Suppressor macrophage treated with lipopolysaccharide for 4 hours (primary cell): ENCODE measurements around the gene FAM89B.

ENCODE experiments used
- DNase-seq: peaks from one replicate; pipeline ENCODE4 v3.0.0-alpha.2; 2020

The FAM89B gene

GRCh38 chr11:65591939-65592857, 19.9 kb downstream of the FAM89B start:
- DNase-seq: no peak

DNA sequence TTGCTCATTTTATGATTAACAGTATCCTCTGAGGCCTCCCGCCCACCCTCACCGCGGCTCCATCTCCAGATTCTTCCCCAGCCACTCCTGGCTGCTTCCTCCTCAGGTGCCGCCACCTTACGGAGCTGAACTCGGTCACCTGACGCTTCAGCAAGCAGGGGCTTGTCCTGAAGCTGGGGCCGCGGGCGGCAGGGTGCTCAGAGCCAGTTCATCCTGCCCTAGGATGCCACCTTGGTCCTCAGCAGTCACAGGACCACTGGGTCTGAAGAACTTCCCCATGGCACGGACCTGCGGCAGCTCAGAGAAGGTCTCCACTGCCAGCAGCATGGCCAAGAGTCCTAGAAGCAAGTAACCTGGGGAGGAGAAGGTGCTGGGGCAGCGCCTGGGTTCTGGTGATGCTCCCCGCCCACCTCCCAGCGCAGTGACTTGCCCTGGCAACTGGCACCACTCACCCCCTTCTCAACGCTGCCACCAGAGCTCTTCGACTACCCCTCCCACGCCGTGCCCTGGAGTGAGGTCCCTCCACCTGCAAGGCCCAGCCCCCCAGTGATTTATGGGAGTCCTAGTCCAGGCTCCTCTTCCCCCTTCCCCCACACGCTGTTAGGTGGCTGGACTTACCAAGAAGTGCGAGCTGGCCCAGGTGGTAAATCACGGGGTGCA, 20.6 kb downstream of the FAM89B start:
- no peak for DNase-seq

GRCh38 chr11:65593518-65594414, 21.4 kb downstream of the FAM89B start:
- peak; percentile 51 for DNase-seq

DNA sequence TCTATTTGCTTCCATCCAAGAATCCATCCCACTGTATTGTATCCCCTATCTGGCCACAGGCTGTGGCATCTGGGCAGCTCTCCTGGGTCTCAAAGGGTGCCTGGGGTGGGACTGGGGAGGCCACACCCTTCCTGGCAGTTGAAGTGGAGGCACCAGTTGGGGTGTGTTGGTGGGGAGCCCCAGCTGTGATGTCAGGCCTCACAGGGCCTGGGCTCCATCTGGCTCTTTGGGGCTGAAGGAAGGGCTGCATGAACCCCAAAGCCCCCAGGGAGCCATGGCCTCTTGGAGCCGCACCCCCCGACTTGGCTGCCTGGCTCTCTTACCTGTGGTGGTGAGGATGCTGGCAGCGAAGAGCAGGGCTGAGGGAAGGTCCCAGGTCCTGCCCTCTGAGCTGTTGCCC, 22.8 kb downstream of the FAM89B start:
- DNase-seq: no peak

- DNase-seq: no peak
Measured at GRCh38 chr11:65595543-65596281, 23.4 kb downstream of the FAM89B start, which contains the start of gene KCNK7. KCNK7 (minus strand) TSS chr11:65595800; CDS start chr11:65595772, 28 bp downstream.

DNA sequence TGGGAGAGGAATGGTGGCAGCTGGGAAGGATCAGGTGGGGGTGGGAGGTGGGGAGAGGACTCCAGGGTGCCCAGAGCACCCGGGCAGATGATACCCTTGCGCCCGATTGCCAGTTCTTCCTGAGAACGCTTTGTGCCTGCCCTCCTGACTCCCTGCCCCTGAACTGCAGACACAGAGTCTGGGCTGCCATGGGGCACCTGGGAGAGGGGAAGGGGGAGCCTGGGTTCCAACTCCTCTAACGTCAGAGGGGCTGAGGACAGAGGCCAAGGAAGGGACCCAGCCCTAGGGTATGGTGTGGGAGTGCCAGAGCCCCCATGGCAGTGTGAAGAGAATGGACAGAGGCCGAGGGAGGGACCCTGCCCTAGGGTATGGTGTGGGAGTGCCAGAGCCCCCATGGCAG, 24.2 kb downstream of the FAM89B start:
- DNase-seq: no peak

GRCh38 chr11:65598258-65598699, 25.9 kb downstream of the FAM89B start:
- DNase-seq: no peak

DNA sequence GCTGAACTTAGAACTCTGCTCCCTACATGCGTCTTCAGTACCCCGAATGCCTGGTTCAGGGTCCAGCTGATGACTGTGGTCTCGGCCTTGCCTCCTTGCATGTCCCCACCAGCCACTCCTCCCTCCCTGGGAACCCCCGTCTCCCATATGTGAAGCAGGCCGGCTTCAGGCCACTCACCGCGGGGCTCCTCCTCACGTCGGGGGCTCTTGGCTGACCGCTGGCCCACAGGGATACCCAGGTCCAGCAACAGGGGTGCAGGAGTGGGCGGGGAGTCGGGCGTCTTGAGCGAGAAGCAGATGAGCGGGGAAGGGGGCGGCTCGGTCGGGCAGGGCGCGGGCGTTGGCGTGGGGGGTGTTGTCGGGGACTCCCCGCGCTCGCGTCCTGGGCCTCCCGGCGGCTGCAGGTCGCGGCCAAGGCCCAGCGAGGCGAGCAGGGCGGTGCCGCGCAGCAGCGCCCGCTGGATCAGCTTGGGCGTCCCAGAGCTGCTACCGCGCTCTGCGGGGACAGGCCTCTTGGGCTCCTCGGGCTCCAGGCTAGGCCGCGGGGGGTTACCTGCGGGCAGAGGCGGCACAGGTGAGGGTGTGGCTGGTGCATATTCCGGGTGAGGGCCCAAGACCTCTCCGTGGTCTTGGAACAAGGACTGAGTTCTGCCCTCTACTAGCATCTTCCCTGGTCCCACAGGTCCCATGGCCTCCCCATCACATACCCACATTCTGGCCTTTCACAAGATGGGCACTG, 27.0 kb downstream of the FAM89B start:
- DNase-seq: no peak

DNA sequence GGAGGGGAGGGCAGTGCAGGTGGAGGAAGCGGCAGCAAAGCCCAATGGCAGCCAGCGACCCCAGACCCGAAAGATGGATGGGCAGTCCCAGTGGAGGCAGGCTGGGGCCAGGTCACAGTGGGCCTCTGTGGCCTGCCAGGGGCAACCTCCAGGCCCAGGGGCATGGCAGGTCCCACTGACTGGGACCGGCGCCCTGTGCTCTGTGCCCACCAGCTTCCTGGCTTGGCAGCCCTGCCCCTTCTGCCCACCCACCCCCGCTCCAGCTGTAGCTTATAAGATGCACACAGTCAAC, 27.6 kb downstream of the FAM89B start:
- DNase-seq: no peak

GRCh38 chr11:65604258-65604657, 31.9 kb downstream of the FAM89B start:
- no peak for DNase-seq

GRCh38 chr11:65606876-65607613, 34.7 kb downstream of the FAM89B start:
- peak; percentile 41 for DNase-seq

DNA sequence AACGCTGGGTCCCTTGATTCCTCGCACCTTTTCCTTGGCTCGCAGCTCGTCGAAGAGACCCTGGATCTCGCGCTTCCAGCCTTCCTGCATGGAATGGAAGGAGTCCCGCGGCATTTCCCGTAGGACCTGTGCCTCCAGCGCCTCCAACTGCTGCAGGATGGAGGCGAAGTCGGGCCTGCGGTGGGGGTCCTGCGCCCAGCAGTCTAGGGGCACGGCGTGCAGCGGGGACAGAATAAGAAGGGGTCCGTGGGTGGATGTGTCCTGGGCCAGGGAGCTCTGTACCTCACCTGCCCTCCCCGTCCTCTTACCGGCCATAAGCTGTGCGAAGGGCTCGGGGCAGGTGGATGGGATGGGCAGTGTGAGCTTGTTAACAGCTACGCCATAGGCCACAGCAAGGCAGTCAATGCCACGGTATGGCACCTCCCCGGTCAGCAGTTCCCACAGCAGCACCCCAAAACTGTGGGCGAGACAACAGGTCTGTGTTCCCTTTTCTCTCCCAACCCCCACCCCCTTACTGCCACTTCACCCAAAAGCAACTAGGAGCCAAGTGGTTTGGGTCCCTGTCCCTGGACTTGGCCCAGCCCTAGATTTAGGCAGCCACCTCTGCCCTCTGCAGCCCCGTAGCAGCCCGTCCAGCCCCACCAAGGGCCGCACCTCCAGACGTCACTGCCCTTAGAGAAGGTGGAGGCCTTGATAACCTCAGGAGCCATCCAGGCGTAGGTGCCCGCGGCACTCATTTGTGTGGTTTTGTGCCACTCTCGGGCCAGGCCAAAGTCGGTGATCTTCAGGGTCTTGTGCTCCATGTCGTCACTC, 35.5 kb downstream of the FAM89B start:
- DNase-seq: no peak

DNA sequence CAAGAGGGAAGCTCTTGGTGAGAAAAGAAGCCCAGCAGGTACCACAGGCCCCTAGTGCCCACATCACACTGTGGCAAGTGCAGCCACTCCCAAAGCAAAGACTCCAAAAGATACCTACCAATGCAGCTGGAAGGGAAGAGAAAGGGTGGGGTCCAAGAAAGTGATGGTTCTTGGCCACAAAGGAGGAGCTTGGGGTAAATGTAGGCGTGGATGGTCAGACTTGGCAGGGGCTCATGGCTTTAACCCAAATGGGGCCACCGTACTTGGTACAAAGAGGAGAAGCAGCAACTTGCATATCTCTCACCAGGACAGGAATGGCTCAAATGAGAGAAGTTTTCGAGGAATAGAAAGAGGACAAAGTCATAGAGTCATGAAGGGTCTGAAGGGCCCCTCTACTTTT, 36.9 kb downstream of the FAM89B start:
- DNase-seq: no peak

- DNase-seq: no peak
Measured at GRCh38 chr11:65609665-65610064, 37.3 kb downstream of the FAM89B start.

DNA sequence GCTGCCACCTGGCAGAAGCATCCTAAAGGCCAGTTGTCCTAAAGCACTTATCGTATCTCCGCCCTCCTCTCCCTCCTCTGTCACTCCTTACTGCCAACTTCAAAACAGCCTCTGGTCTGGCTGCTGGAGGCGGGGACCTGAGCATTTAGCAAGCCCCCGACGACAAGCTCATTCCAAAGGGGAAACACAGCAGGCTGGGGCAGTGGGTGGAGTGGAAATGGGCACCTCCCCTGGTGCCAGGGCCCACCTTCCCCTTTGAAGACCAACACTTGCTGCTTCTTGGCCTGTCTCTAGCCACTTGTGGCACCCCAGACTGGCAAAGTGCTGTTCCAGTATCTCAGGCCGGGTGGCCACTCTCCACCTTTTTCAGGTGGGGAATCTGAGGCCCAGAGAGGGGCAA, 38.1 kb downstream of the FAM89B start:
- peak; percentile 32 for DNase-seq

DNA sequence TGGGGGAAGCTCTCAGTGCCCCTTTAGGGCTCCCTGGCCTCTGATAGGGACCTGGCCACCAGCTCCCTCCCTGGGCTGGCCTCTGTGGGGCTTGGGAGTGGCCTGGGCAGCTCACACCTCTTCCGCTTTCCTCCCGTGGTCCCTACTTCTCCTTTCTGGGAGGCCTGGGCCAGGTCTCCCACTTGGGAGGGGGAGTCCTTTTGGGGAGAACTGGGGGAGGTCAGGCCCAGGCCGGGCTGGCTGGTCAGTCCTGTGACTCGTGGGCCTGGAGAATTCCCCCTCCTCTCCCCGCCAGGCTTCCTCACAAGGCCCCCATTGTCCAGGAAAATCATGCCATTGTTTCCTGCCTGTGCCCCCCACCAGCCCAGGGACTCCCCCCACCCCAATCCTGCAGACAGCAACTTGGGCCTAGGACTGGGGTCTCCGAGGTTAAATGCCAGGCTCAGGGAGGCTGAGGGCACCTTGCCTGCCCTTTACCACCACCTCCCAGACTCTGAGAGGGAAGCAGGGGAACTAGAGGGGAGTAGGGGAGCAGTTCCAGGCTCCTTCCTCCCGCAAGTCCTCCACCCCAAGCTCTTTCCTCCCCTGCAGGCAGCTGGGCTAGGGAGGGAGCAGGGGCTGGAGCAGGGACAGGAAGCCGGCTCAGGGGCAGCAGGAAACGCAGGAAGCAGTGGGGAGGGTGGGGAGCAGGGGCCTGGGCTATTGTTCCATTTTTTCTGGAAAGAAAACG, 38.9 kb downstream of the FAM89B start:
- DNase-seq: peak; percentile 87

GRCh38 chr11:65611758-65612603, 39.6 kb downstream of the FAM89B start:
- DNase-seq: no peak

GRCh38 chr11:65612691-65613090, 40.4 kb downstream of the FAM89B start:
- DNase-seq: no peak
